ENCODE measurements around the gene ZNF692. TPM values are rescaled to one million over a fixed set of nuclear protein-coding genes. Genes with fewer than 3 reads are reported as not detected.

Gene ZNF692
- total RNA-seq, 1 experiment from 2014 or later: 40.1 TPM

DNA sequence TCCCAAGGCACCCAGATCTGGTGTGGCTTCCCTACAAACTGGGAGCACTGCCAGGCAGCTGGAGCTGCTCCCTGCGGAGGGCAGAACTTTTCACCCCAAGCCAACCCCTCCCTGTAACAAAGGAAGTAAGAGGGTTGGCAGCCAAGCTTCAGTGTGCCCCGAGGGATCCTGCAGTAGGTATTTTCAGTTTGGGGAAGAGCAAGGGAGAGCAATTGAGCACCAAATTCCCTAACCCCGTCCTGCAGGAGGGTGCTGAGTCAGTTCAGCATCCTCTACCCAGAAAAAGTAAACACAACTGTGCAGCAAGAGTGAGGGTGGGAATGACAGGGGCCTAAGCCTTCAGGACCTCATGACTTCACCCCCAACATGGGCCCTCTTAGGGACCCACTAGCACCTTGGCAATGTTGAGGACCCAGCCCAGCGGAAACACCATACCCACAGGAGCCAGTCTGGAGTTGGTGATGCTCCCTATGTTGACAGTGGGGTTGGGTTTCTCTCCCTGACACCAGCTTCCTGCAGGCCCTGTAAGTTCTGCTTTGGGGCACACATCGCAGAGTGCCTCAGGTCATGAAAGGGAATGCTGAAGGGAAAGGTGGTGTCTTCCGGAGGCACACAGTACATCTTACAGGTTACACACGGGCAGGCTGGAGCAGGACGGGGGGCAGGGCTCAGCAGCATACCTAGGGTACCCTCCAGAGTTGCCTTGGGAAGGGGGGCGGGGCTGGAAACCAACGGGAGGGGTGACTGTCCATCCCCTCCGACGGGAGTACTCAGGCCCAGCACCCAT, 48.0 kb downstream of the ZNF692 start:
- no peak for DNase-seq
- H3K18ac ChIP-seq (ENCODE audit: insufficient read length, low read depth, low read length): no peak overlapping the region
- H2BK5ac ChIP-seq (ENCODE audit: insufficient read length, low read length): no peak overlapping the region
- H3K79me1 ChIP-seq (ENCODE audit: insufficient read depth, low read depth, low read length, poor library complexity, severe bottlenecking): no peaks in the 10 kb centered on the region
- no peak overlapping the region for H3K27ac Mint-ChIP-seq
- H2BK15ac ChIP-seq (ENCODE audit: low read depth, low read length): no peak overlapping the region
- H3T11ph ChIP-seq (ENCODE audit: low read length): no peak overlapping the region
- H4K8ac ChIP-seq (replicated peaks; ENCODE audit: insufficient read length, low read depth, low read length): no peak overlapping the region
- peaks cover 6 to 10% of the 10 kb centered on the region in 2 experiments for H3K4me1 Mint-ChIP-seq
- no peaks in the 10 kb centered on the region for H4K20me1 ChIP-seq (ENCODE audit: control insufficient read depth, insufficient read depth, insufficient read length)
- H3K14ac ChIP-seq (ENCODE audit: insufficient read depth, low read length): no peak overlapping the region
- H3K9me3 ChIP-seq (ENCODE audit: control insufficient read depth, low read depth, low read length): no peaks in the 10 kb centered on the region
- peaks cover 0 to 1% of the 10 kb centered on the region in 2 experiments; a peak in 2 of 5 replicates for H3K9me3 Mint-ChIP-seq
- no peak overlapping the region for H3K56ac ChIP-seq (ENCODE audit: insufficient read length, low read depth, low read length)
- no CpG with 5 or more reads among the region's 12 CpGs for WGBS (ENCODE audit: extremely low coverage, insufficient read length, low lambda C conversion rate)
- H3K4me1 ChIP-seq (ENCODE audit: insufficient read depth, low read length): no peaks in the 10 kb centered on the region
- no peak overlapping the region for H4K91ac ChIP-seq (ENCODE audit: insufficient read length, low read depth, low read length)
- no peak overlapping the region for H3K4me3 Mint-ChIP-seq
- H3K23ac ChIP-seq (ENCODE audit: insufficient read length, low read depth, low read length): no peak overlapping the region
- no peak overlapping the region for H2AFZ ChIP-seq (ENCODE audit: low read length)
- H2BK20ac ChIP-seq (ENCODE audit: low read depth, low read length, poor library complexity, severe bottlenecking): no peak overlapping the region
- no peak overlapping the region for H2BK120ac ChIP-seq (ENCODE audit: low read depth, low read length, poor library complexity, severe bottlenecking)
- no peak overlapping the region for H3K4ac ChIP-seq (ENCODE audit: low read depth, low read length)
- H3K27ac ChIP-seq (ENCODE audit: insufficient read length, low read depth, low read length): no peak overlapping the region
- no peaks in the 10 kb centered on the region for H3K27me3 Mint-ChIP-seq (ENCODE audit: low read depth)
- H3K23me2 ChIP-seq (ENCODE audit: insufficient read length, low read depth, low read length, poor library complexity, severe bottlenecking): no peaks in the 10 kb centered on the region
- H4K5ac ChIP-seq (ENCODE audit: insufficient read length, low read depth, low read length): no peak overlapping the region
- no peak for TF ChIP-seq CTCF (conservative IDR thresholded peaks at IDR 0.05)
- H3K4me2 ChIP-seq (ENCODE audit: insufficient read depth, insufficient read length, low read length): no peak overlapping the region
- no peak overlapping the region for H2BK12ac ChIP-seq (ENCODE audit: insufficient read length, low read depth, low read length)
- no peak overlapping the region for H2AK5ac ChIP-seq (ENCODE audit: insufficient read length, low read length)
- no peaks in the 10 kb centered on the region for H3K27me3 ChIP-seq (ENCODE audit: insufficient read depth, low read length)
- H3K36me3 Mint-ChIP-seq (ENCODE audit: insufficient read depth in 1 of 3, low read depth in 3 of 3): peaks cover 26 to 43% (median 42%) of the 10 kb centered on the region in 3 experiments
- no peaks in the 10 kb centered on the region for H3K79me2 ChIP-seq (ENCODE audit: insufficient read depth, low read length)
- no peak overlapping the region for H3K9ac ChIP-seq (ENCODE audit: extremely low read depth, insufficient read length, low read length)

All from H9 (cell line).